ENCODE results near the gene LYPD6B. TPM values are rescaled to one million over a fixed set of nuclear protein-coding genes. Genes with fewer than 3 reads are reported as not detected.

LYPD6B gene
- total RNA-seq, 1 experiment from 2014 or later = 6.1 TPM

DNA sequence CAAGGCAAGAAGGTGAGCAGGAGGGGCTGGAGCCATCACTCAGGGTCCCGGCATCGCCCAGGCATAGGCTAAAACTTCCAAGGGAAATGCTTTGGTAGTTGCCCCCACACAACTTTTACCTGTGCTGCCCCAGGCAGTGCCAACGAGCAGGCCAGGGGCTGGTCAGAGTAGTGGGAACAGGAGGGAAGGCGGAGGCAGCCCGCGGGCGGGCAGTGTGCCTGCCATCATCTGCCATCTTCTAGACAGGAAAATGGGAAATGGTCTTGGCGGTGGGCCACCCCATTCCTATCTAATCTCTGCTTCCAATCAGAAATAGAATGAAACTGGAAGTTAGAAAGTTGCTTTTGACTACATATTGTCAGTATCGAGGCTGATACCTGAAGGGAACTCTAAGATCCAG lies 26.0 kb upstream of the LYPD6B start (continued):
- TF ChIP-seq RAD21 (IDR thresholded peaks at IDR 0.05; ENCODE audit: low read depth) (no peak), ELF1 (IDR thresholded peaks at IDR 0.05; ENCODE audit: borderline replicate concordance, low read depth) (no peak), EZH2phosphoT487 (IDR thresholded peaks at IDR 0.05; ENCODE audit: borderline replicate concordance) (no peak)

DNA sequence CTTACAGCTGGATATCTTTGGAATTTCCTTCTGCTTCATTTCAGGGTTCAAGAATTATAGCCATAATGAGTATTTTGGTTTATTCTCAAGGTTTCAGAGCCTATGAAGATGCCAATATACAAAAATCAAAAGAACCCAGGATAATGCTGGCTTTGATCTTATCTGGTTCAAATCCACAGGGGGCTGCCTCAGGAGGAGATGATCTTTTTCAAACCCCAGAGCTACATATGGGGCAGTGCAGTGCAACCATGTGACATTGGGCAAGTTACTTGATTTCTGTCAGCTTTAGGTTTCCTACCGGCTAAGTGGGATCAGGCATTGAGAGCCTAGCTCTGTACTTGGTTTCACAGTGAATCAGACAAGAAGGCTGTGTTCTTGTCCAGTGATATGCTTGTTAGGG lies 23.0 kb upstream of the LYPD6B start:
- no peak overlapping the region for H2AFZ ChIP-seq (ENCODE audit: low read depth, low read length, poor library complexity, severe bottlenecking)
- H3K4me1 ChIP-seq (ENCODE audit: control insufficient read depth in 1 of 2, insufficient read depth in 2 of 2, low read length in 2 of 2) = no peaks in the 10 kb centered on the region
- RAD21 ChIA-PET (ENCODE audit: low non-redundant PET in 1 of 2, low total read pairs in 2 of 2, uncharacterized antibody in 2 of 2, unreplicated experiment in 2 of 2) = no interaction called here
- ATAC-seq (no peak), DNase-seq (ENCODE audit: low read depth, low spot score) (no peak)
- H4K20me1 ChIP-seq (ENCODE audit: insufficient read depth) = no peaks in the 10 kb centered on the region
- BruUV-seq (replicated peaks) = no TSS peak
- H3K4me3 ChIP-seq (replicated peaks in 1 of 2; ENCODE audit: low read depth in 1 of 2, low read length in 2 of 2) = no peak overlapping the region
- H3K4me2 ChIP-seq (ENCODE audit: low read length) = no peak overlapping the region
- intact Hi-C loops (cut with micrococcal nuclease) = no loop called here
- CTCF ChIA-PET = interaction anchor here (0.9 to 4.0 kb wide), 2 partner anchors 19 to 297 kb away, joined by 3 to 23 read pairs; no protein-coding TSS in a partner anchor
- no peak overlapping the region for H3K9ac ChIP-seq (ENCODE audit: low read length)
- no peaks in the 10 kb centered on the region for H3K9me2 ChIP-seq (ENCODE audit: insufficient read depth)
- no peaks in the 10 kb centered on the region for H3K9me3 ChIP-seq (ENCODE audit: control insufficient read depth in 1 of 2, insufficient read depth in 1 of 2, low read depth in 1 of 2, low read length in 2 of 2)
- no peaks in the 10 kb centered on the region; a peak in 1 of 4 replicates for H3K36me3 ChIP-seq (ENCODE audit: control insufficient read depth in 1 of 2, insufficient read depth in 2 of 2, low read length in 2 of 2)
- H3K27me3 ChIP-seq (ENCODE audit: insufficient read depth, low read length) = no peaks in the 10 kb centered on the region
- no peaks in the 10 kb centered on the region for H3K79me2 ChIP-seq (ENCODE audit: insufficient read depth, low read length)
- H3K27ac ChIP-seq (ENCODE audit: low read depth, low read length) = no peak overlapping the region
- POLR2A ChIA-PET = no interaction called here
- TF ChIP-seq, protein P1, sequence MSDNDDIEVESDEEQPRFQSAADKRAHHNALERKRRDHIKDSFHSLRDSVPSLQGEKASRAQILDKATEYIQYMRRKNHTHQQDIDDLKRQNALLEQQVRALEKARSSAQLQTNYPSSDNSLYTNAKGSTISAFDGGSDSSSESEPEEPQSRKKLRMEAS (IDR thresholded peaks at IDR 0.05) = no peak
- no peak for TF ChIP-seq YY1 (IDR thresholded peaks at IDR 0.05; ENCODE audit: extremely low read depth, insufficient replicate concordance, low read depth, low read length)
- TF ChIP-seq POLR2AphosphoS5 (IDR thresholded peaks at IDR 0.05; ENCODE audit: low read depth, low read length) = no peak
- TF ChIP-seq ZFX (IDR thresholded peaks at IDR 0.05) = no peak
- no peak for TF ChIP-seq CEBPB (IDR thresholded peaks at IDR 0.05; ENCODE audit: low read depth)
- no peak for TF ChIP-seq JUND (IDR thresholded peaks at IDR 0.05)
- TF ChIP-seq RAD21 (IDR thresholded peaks at IDR 0.05; ENCODE audit: low read depth) = no peak
- TF ChIP-seq, protein P2, sequence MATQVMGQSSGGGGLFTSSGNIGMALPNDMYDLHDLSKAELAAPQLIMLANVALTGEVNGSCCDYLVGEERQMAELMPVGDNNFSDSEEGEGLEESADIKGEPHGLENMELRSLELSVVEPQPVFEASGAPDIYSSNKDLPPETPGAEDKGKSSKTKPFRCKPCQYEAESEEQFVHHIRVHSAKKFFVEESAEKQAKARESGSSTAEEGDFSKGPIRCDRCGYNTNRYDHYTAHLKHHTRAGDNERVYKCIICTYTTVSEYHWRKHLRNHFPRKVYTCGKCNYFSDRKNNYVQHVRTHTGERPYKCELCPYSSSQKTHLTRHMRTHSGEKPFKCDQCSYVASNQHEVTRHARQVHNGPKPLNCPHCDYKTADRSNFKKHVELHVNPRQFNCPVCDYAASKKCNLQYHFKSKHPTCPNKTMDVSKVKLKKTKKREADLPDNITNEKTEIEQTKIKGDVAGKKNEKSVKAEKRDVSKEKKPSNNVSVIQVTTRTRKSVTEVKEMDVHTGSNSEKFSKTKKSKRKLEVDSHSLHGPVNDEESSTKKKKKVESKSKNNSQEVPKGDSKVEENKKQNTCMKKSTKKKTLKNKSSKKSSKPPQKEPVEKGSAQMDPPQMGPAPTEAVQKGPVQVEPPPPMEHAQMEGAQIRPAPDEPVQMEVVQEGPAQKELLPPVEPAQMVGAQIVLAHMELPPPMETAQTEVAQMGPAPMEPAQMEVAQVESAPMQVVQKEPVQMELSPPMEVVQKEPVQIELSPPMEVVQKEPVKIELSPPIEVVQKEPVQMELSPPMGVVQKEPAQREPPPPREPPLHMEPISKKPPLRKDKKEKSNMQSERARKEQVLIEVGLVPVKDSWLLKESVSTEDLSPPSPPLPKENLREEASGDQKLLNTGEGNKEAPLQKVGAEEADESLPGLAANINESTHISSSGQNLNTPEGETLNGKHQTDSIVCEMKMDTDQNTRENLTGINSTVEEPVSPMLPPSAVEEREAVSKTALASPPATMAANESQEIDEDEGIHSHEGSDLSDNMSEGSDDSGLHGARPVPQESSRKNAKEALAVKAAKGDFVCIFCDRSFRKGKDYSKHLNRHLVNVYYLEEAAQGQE (IDR thresholded peaks at IDR 0.05; ENCODE audit: low read depth) = no peak
- TF ChIP-seq, protein P3, sequence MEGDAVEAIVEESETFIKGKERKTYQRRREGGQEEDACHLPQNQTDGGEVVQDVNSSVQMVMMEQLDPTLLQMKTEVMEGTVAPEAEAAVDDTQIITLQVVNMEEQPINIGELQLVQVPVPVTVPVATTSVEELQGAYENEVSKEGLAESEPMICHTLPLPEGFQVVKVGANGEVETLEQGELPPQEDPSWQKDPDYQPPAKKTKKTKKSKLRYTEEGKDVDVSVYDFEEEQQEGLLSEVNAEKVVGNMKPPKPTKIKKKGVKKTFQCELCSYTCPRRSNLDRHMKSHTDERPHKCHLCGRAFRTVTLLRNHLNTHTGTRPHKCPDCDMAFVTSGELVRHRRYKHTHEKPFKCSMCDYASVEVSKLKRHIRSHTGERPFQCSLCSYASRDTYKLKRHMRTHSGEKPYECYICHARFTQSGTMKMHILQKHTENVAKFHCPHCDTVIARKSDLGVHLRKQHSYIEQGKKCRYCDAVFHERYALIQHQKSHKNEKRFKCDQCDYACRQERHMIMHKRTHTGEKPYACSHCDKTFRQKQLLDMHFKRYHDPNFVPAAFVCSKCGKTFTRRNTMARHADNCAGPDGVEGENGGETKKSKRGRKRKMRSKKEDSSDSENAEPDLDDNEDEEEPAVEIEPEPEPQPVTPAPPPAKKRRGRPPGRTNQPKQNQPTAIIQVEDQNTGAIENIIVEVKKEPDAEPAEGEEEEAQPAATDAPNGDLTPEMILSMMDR (IDR thresholded peaks at IDR 0.05 in 2 of 3, conservative IDR thresholded peaks at IDR 0.05 in 1 of 3; ENCODE audit: borderline replicate concordance in 1 of 3, insufficient read depth in 1 of 3, low read depth in 2 of 3, low read length in 2 of 3) = no peak
- no peak for TF ChIP-seq ELF1 (IDR thresholded peaks at IDR 0.05; ENCODE audit: borderline replicate concordance, low read depth)
- no peak for TF ChIP-seq FOSL1 (IDR thresholded peaks at IDR 0.05; ENCODE audit: low read depth)
- TF ChIP-seq EZH2 (IDR thresholded peaks at IDR 0.05) = no peak
- TF ChIP-seq, protein P4, sequence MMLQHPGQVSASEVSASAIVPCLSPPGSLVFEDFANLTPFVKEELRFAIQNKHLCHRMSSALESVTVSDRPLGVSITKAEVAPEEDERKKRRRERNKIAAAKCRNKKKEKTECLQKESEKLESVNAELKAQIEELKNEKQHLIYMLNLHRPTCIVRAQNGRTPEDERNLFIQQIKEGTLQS (IDR thresholded peaks at IDR 0.05) = no peak
- TF ChIP-seq POLR2A (IDR thresholded peaks at IDR 0.05; ENCODE audit: borderline replicate concordance, extremely low read depth, insufficient read depth, insufficient read length) = no peak
- no peak for TF ChIP-seq EZH2phosphoT487 (IDR thresholded peaks at IDR 0.05; ENCODE audit: borderline replicate concordance)
- no peak for TF ChIP-seq SIN3A (IDR thresholded peaks at IDR 0.05; ENCODE audit: low read depth)
- TF ChIP-seq, protein P5, sequence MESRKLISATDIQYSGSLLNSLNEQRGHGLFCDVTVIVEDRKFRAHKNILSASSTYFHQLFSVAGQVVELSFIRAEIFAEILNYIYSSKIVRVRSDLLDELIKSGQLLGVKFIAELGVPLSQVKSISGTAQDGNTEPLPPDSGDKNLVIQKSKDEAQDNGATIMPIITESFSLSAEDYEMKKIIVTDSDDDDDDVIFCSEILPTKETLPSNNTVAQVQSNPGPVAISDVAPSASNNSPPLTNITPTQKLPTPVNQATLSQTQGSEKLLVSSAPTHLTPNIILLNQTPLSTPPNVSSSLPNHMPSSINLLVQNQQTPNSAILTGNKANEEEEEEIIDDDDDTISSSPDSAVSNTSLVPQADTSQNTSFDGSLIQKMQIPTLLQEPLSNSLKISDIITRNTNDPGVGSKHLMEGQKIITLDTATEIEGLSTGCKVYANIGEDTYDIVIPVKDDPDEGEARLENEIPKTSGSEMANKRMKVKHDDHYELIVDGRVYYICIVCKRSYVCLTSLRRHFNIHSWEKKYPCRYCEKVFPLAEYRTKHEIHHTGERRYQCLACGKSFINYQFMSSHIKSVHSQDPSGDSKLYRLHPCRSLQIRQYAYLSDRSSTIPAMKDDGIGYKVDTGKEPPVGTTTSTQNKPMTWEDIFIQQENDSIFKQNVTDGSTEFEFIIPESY (IDR thresholded peaks at IDR 0.05; ENCODE audit: extremely low read depth, insufficient replicate concordance, low read length) = no peak
- TF ChIP-seq CBX3 (IDR thresholded peaks at IDR 0.05; ENCODE audit: low read depth) = no peak
- no peak for TF ChIP-seq SP1 (IDR thresholded peaks at IDR 0.05; ENCODE audit: low read depth)
